Activated T-helper 1 cell treated with anti-CD3 and anti-CD28 coated beads, Interleukin-12 subunit alpha, Interleukin-12 subunit beta, Interleukin-2, Interleukin-4 antibody, amounts not matched to agents 30 ng/mL and 10 ng/mL and 1 ng/mL, durations not matched to agents 14 hours and 24 hours and 36 hours (primary cell): ENCODE results near the gene NCS1. TPM values are rescaled to one million over a fixed set of nuclear protein-coding genes. Genes with fewer than 3 reads are reported as not detected.

Source experiments
- DNase-seq: peaks from one replicate; pipeline ENCODE4 v3.0.0; 2021; ENCODE audit warnings: low spot score
- H3K27ac Mint-ChIP-seq: one replicate; pipeline ENCODE4 v1.8.0; 2021; ENCODE audit warnings: mild to moderate bottlenecking, mixed read lengths
- H3K27me3 Mint-ChIP-seq: one replicate; pipeline ENCODE4 v1.8.0; 2022; ENCODE audit warnings: mild to moderate bottlenecking, moderate library complexity, mixed read lengths; ENCODE audit not compliant: insufficient read depth
- H3K36me3 Mint-ChIP-seq: one replicate; pipeline ENCODE4 v1.8.0; 2021; ENCODE audit warnings: low read depth, mixed read lengths
- H3K4me1 Mint-ChIP-seq: one replicate; pipeline ENCODE4 v1.8.0; 2021; ENCODE audit warnings: low read depth, mixed read lengths
- H3K4me3 Mint-ChIP-seq: one replicate; pipeline ENCODE4 v1.8.0; 2021; ENCODE audit warnings: mild to moderate bottlenecking, moderate library complexity, mixed read lengths
- H3K9me3 Mint-ChIP-seq: one replicate; pipeline ENCODE4 v1.8.0; 2021; ENCODE audit warnings: mixed read lengths
- intact Hi-C: fragments of 100-400 bp; cut with micrococcal nuclease; formaldehyde crosslinking; loops from one replicate; pipeline ENCODE4 v1.15.1; 2024
- total RNA-seq: library from RNA; stranded (reverse); gene quantifications from 2 replicates; pipeline ENCODE4 v1.2.3, GENCODE V29; 2022

Gene NCS1
- total RNA-seq, 1 donor from 2014 or later, result 3.9 TPM

- Mint-ChIP-seq H3K27me3 (peaks cover 2% of the 10 kb centered on the region), H3K36me3 (no peaks in the 10 kb centered on the region), H3K4me3 (no peak overlapping the region), H3K4me1 (peaks cover 20% of the 10 kb centered on the region), H3K27ac (no peak overlapping the region), H3K9me3 (no peaks in the 10 kb centered on the region)
- intact Hi-C loops, result loop anchor here (1.0 to 5.0 kb wide), 2 partner anchors 129 to 414 kb away; partner anchors contain the start of gene TOR1A
- no peak for DNase-seq
Measured at GRCh38 chr9:130236436-130236985, 64.3 kb downstream of the NCS1 start.

- Mint-ChIP-seq H3K4me3 (no peak overlapping the region), H3K9me3 (no peaks in the 10 kb centered on the region), H3K4me1 (peaks cover 20% of the 10 kb centered on the region), H3K36me3 (no peaks in the 10 kb centered on the region), H3K27ac (no peak overlapping the region), H3K27me3 (peaks cover 2% of the 10 kb centered on the region)
- DNase-seq, result no peak
- intact Hi-C loops, result loop anchor here (5.0 kb wide), 1 partner anchor 415 kb away; the partner anchor contains the start of gene TOR1A
Measured at GRCh38 chr9:130237076-130237475, 64.9 kb downstream of the NCS1 start.

- no peak for DNase-seq
- Mint-ChIP-seq H3K4me1 (peaks cover 25% of the 10 kb centered on the region), H3K4me3 (no peak overlapping the region), H3K27ac (no peak overlapping the region), H3K36me3 (no peaks in the 10 kb centered on the region), H3K9me3 (no peaks in the 10 kb centered on the region), H3K27me3 (peaks cover 2% of the 10 kb centered on the region)
- intact Hi-C loops, result loop anchor here (5.0 kb wide), 1 partner anchor 416 kb away; the partner anchor contains the start of gene TOR1A
Measured at GRCh38 chr9:130237763-130238524, 65.7 kb downstream of the NCS1 start.

GRCh38 chr9:130239363-130239695, 67.1 kb downstream of the NCS1 start:
- intact Hi-C loops, result loop anchor here (1.0 to 5.0 kb wide), 2 partner anchors 111 to 417 kb away; partner anchors contain the start of gene TOR1A
- Mint-ChIP-seq H3K27ac (no peak overlapping the region), H3K4me3 (no peak overlapping the region), H3K4me1 (peaks cover 29% of the 10 kb centered on the region), H3K27me3 (peaks cover 2% of the 10 kb centered on the region), H3K9me3 (no peaks in the 10 kb centered on the region), H3K36me3 (no peaks in the 10 kb centered on the region)
- DNase-seq, result no peak

GRCh38 chr9:130239741-130240241, 67.6 kb downstream of the NCS1 start:
- Mint-ChIP-seq H3K27me3 (peaks cover 2% of the 10 kb centered on the region), H3K36me3 (no peaks in the 10 kb centered on the region), H3K27ac (peak overlapping the region; percentile 21), H3K9me3 (no peaks in the 10 kb centered on the region), H3K4me1 (peaks cover 29% of the 10 kb centered on the region), H3K4me3 (no peak overlapping the region)
- no peak for DNase-seq
- intact Hi-C loops, result loop anchor here (1.0 to 5.0 kb wide), 3 partner anchors 111 to 417 kb away; partner anchors contain the start of genes C9orf78, TOR1A and USP20

GRCh38 chr9:130240410-130241197, 68.4 kb downstream of the NCS1 start:
- Mint-ChIP-seq H3K36me3 (no peaks in the 10 kb centered on the region), H3K4me1 (peaks cover 29% of the 10 kb centered on the region), H3K9me3 (no peaks in the 10 kb centered on the region), H3K27me3 (peaks cover 2% of the 10 kb centered on the region), H3K27ac (no peak overlapping the region), H3K4me3 (no peak overlapping the region)
- intact Hi-C loops, result loop anchor here (5.0 kb wide), 1 partner anchor 403 kb away; the partner anchor contains the start of genes C9orf78 and USP20
- DNase-seq, result no peak

GRCh38 chr9:130241198-130241535, 69.0 kb downstream of the NCS1 start:
- DNase-seq, result no peak
- intact Hi-C loops, result loop anchor here (5.0 kb wide), 1 partner anchor 404 kb away; the partner anchor contains the start of genes C9orf78 and USP20
- Mint-ChIP-seq H3K9me3 (no peaks in the 10 kb centered on the region), H3K27ac (no peak overlapping the region), H3K27me3 (peaks cover 2% of the 10 kb centered on the region), H3K4me1 (peaks cover 25% of the 10 kb centered on the region), H3K36me3 (no peaks in the 10 kb centered on the region), H3K4me3 (no peak overlapping the region)

- DNase-seq, result no peak
- H3K27ac Mint-ChIP-seq, result no peak overlapping the region
- no peak overlapping the region for H3K4me3 Mint-ChIP-seq
- peaks cover 2% of the 10 kb centered on the region for H3K27me3 Mint-ChIP-seq
- peaks cover 25% of the 10 kb centered on the region for H3K4me1 Mint-ChIP-seq
- intact Hi-C loops, result loop anchor here (2.0 to 5.0 kb wide), 2 partner anchors 358 to 405 kb away; partner anchors contain the start of genes C9orf78 and USP20
- no peaks in the 10 kb centered on the region for H3K36me3 Mint-ChIP-seq
- no peaks in the 10 kb centered on the region for H3K9me3 Mint-ChIP-seq
Measured at GRCh38 chr9:130242270-130243014, 70.2 kb downstream of the NCS1 start.

- intact Hi-C loops, result loop anchor here (2.0 to 5.0 kb wide), 2 partner anchors 358 to 406 kb away; partner anchors contain the start of genes C9orf78 and USP20
- H3K4me1 Mint-ChIP-seq, result peaks cover 25% of the 10 kb centered on the region
- H3K4me3 Mint-ChIP-seq, result no peak overlapping the region
- DNase-seq, result peak; percentile 61
- peaks cover 2% of the 10 kb centered on the region for H3K27me3 Mint-ChIP-seq
- H3K27ac Mint-ChIP-seq, result no peak overlapping the region
- no peaks in the 10 kb centered on the region for H3K9me3 Mint-ChIP-seq
- H3K36me3 Mint-ChIP-seq, result no peaks in the 10 kb centered on the region
Measured at GRCh38 chr9:130243015-130243881, 71.0 kb downstream of the NCS1 start.

GRCh38 chr9:130243882-130244170, 71.6 kb downstream of the NCS1 start:
- no peak for DNase-seq
- Mint-ChIP-seq H3K27ac (no peak overlapping the region), H3K9me3 (no peaks in the 10 kb centered on the region), H3K4me3 (no peak overlapping the region), H3K27me3 (no peaks in the 10 kb centered on the region), H3K4me1 (peaks cover 25% of the 10 kb centered on the region), H3K36me3 (no peaks in the 10 kb centered on the region)
- intact Hi-C loops, result loop anchor here (2.0 to 5.0 kb wide), 2 partner anchors 359 to 407 kb away; partner anchors contain the start of genes C9orf78 and USP20

- intact Hi-C loops, result loop anchor here (5.0 kb wide), 1 partner anchor 407 kb away; the partner anchor contains the start of genes C9orf78 and USP20
- H3K4me3 Mint-ChIP-seq, result no peak overlapping the region
Measured at GRCh38 chr9:130244548-130245165, 72.5 kb downstream of the NCS1 start.

More at GRCh38 chr9:130244548-130245165, 72.5 kb downstream of the NCS1 start:
- no peak overlapping the region for H3K27ac Mint-ChIP-seq
- H3K4me1 Mint-ChIP-seq, result peaks cover 22% of the 10 kb centered on the region
- DNase-seq, result no peak
- H3K27me3 Mint-ChIP-seq, result peaks cover 6% of the 10 kb centered on the region
- no peaks in the 10 kb centered on the region for H3K36me3 Mint-ChIP-seq
- H3K9me3 Mint-ChIP-seq, result no peaks in the 10 kb centered on the region
